ENCODE data around the gene LRRC72.

Gene LRRC72

GRCh38 chr7:16626388-16626787 lies 99.8 kb downstream of the LRRC72 start:
- TF ChIP-seq CTCF (IDR thresholded peaks at IDR 0.05; ENCODE audit: low read depth, low read length, missing control alignments) = no peak
- DNase-seq (ENCODE audit: extremely low read depth, low read depth) = no peak
- H3K4me3 ChIP-seq (replicated peaks; ENCODE audit: low read depth, low read length) = no peak overlapping the region

GRCh38 chr7:16627236-16627635 lies 100.6 kb downstream of the LRRC72 start:
- no peak for DNase-seq (ENCODE audit: extremely low read depth, low read depth)
- no peak overlapping the region for H3K4me3 ChIP-seq (replicated peaks; ENCODE audit: low read depth, low read length)
- no peak for TF ChIP-seq CTCF (IDR thresholded peaks at IDR 0.05; ENCODE audit: low read depth, low read length, missing control alignments)

GRCh38 chr7:16630654-16631053 lies 104.0 kb downstream of the LRRC72 start:
- no peak for DNase-seq (ENCODE audit: extremely low read depth, low read depth)
- no peak for TF ChIP-seq CTCF (IDR thresholded peaks at IDR 0.05; ENCODE audit: low read depth, low read length, missing control alignments)
- no peak overlapping the region for H3K4me3 ChIP-seq (replicated peaks; ENCODE audit: low read depth, low read length)
